Skin epidermis (tissue), 12 donors: ENCODE data around the gene HABP4.

Experiments used
- H3K27ac ChIP-seq, 21 experiments: fragments of 200-600 bp; sonication (generic) in 11 of 21; one replicate each; pipeline ENCODE4 v1.5.0; 2020; ENCODE audit warnings: mild to moderate bottlenecking in 3 of 21, inconsistent platforms in 2 of 21, moderate library complexity in 2 of 21
- H3K4me3 ChIP-seq, 7 experiments: fragments of 200-600 bp; sonication (generic) in 2 of 7; one replicate each; pipeline ENCODE4 v1.5.0; 2020; ENCODE audit warnings: inconsistent platforms in 2 of 7, mild to moderate bottlenecking in 2 of 7, moderate library complexity in 1 of 7

Gene HABP4

GRCh38 chr9:96462541-96462940 is 12.6 kb downstream of the HABP4 start:
- no peak overlapping the region for H3K27ac ChIP-seq
- H3K4me3 ChIP-seq, result no peak overlapping the region

- no peak overlapping the region for H3K4me3 ChIP-seq
- H3K27ac ChIP-seq, result peak overlapping the region in 1 of 21 experiments; percentile 30
Observed at GRCh38 chr9:96464426-96464825, 14.5 kb downstream of the HABP4 start.

GRCh38 chr9:96467784-96468183 is 17.8 kb downstream of the HABP4 start:
- H3K4me3 ChIP-seq, result no peak overlapping the region
- H3K27ac ChIP-seq, result no peak overlapping the region

- Histone ChIP-seq H3K27ac (no peak overlapping the region), H3K4me3 (no peak overlapping the region)
Observed at GRCh38 chr9:96476013-96476412, 26.0 kb downstream of the HABP4 start.

- Histone ChIP-seq H3K4me3 (no peak overlapping the region), H3K27ac (no peak overlapping the region)
Observed at GRCh38 chr9:96476591-96476990, 26.6 kb downstream of the HABP4 start.

GRCh38 chr9:96478829-96479371 is 28.9 kb downstream of the HABP4 start:
- Histone ChIP-seq H3K4me3 (no peak overlapping the region), H3K27ac (peak overlapping the region in 1 of 21 experiments; percentile 21)

GRCh38 chr9:96480736-96481135 is 30.8 kb downstream of the HABP4 start:
- Histone ChIP-seq H3K4me3 (no peak overlapping the region), H3K27ac (no peak overlapping the region)

- H3K27ac ChIP-seq, result no peak overlapping the region
Observed at GRCh38 chr9:96482476-96482875, 32.5 kb downstream of the HABP4 start.

GRCh38 chr9:96483197-96483596 is 33.2 kb downstream of the HABP4 start:
- no peak overlapping the region for H3K4me3 ChIP-seq
- no peak overlapping the region for H3K27ac ChIP-seq

More at GRCh38 chr9:96482476-96482875, 32.5 kb downstream of the HABP4 start:
- no peak overlapping the region for H3K4me3 ChIP-seq

GRCh38 chr9:96483733-96484390 is 33.9 kb downstream of the HABP4 start:
- no peak overlapping the region for H3K27ac ChIP-seq
- no peak overlapping the region for H3K4me3 ChIP-seq

- no peak overlapping the region for H3K27ac ChIP-seq
- H3K4me3 ChIP-seq, result no peak overlapping the region
Observed at GRCh38 chr9:96484521-96484931, 34.6 kb downstream of the HABP4 start.

- H3K4me3 ChIP-seq, result no peak overlapping the region
- H3K27ac ChIP-seq, result peak overlapping the region in 6 of 21 experiments; percentile 11 to 85 (median 63)
Observed at GRCh38 chr9:96485280-96485679, 35.3 kb downstream of the HABP4 start.

- Histone ChIP-seq H3K27ac (peak overlapping the region in 13 of 21 experiments; percentile 4 to 85 (median 61)), H3K4me3 (no peak overlapping the region)
Observed at GRCh38 chr9:96486386-96487028, 36.5 kb downstream of the HABP4 start.

- H3K4me3 ChIP-seq, result no peak overlapping the region
- H3K27ac ChIP-seq, result peak overlapping the region in 13 of 21 experiments; percentile 4 to 74 (median 57)
Observed at GRCh38 chr9:96487029-96487396, 37.0 kb downstream of the HABP4 start.

GRCh38 chr9:96487949-96488348 is 38.0 kb downstream of the HABP4 start:
- no peak overlapping the region for H3K4me3 ChIP-seq
- H3K27ac ChIP-seq, result peak overlapping the region in 4 of 21 experiments; percentile 7 to 65 (median 38)

GRCh38 chr9:96489482-96489979 is 39.6 kb downstream of the HABP4 start:
- H3K27ac ChIP-seq, result no peak overlapping the region
- no peak overlapping the region for H3K4me3 ChIP-seq

- Histone ChIP-seq H3K27ac (peak overlapping the region in 4 of 21 experiments; percentile 2 to 72 (median 48)), H3K4me3 (no peak overlapping the region)
Observed at GRCh38 chr9:96490534-96491078, 40.6 kb downstream of the HABP4 start.

GRCh38 chr9:96491079-96491879 is 41.3 kb downstream of the HABP4 start:
- H3K4me3 ChIP-seq, result no peak overlapping the region
- H3K27ac ChIP-seq, result peak overlapping the region in 4 of 21 experiments; percentile 2 to 72 (median 48)

GRCh38 chr9:96491880-96492525 is 42.0 kb downstream of the HABP4 start:
- H3K4me3 ChIP-seq, result no peak overlapping the region
- peak overlapping the region in 3 of 21 experiments; percentile 44 to 72 (median 49) for H3K27ac ChIP-seq
